Activated B cell treated with CpG ODN at 0.5 μM for 24 hours (primary cell): ENCODE measurements around the gene RNASEH2B. TPM values are rescaled to one million over a fixed set of nuclear protein-coding genes. Genes with fewer than 3 reads are reported as not detected.

Experiments
- ATAC-seq: fragments of 200-7000 bp; cut with Tn5 transposase; one replicate; pipeline ENCODE4 v1.10.0; 2021; ENCODE audit warnings: low read depth, mild to moderate bottlenecking, moderate library complexity
- CTCF ChIA-PET: fragments of 350-600 bp; sonication (Branson Sonifier 250); formaldehyde crosslinking; loops from one replicate; lab custom pipeline; 2021; ENCODE audit warnings: antibody characterized with exemption; lab: Charles Lee
- POLR2A ChIA-PET: fragments of 350-600 bp; sonication (Branson Sonifier 250); formaldehyde crosslinking; loops from one replicate; lab custom pipeline; 2021; ENCODE audit warnings: antibody characterized with exemption; lab: Charles Lee
- DNase-seq: peaks from one replicate; pipeline ENCODE4 v3.0.0; 2022
- H3K27ac Mint-ChIP-seq: one replicate; pipeline ENCODE4 v1.8.0; 2020; ENCODE audit warnings: mixed read lengths
- H3K27me3 Mint-ChIP-seq: one replicate; pipeline ENCODE4 v1.8.0; 2021; ENCODE audit warnings: mixed read lengths
- H3K36me3 Mint-ChIP-seq: one replicate; pipeline ENCODE4 v1.8.0; 2021; ENCODE audit warnings: low read depth, mixed read lengths
- H3K4me1 Mint-ChIP-seq: one replicate; pipeline ENCODE4 v1.8.0; 2021; ENCODE audit warnings: mixed read lengths
- H3K4me3 Mint-ChIP-seq: one replicate; pipeline ENCODE4 v1.8.0; 2020; ENCODE audit warnings: mild to moderate bottlenecking, mixed read lengths
- H3K9me3 Mint-ChIP-seq: one replicate; pipeline ENCODE4 v1.8.0; 2020; ENCODE audit warnings: mixed read lengths
- intact Hi-C: fragments of 100-400 bp; cut with micrococcal nuclease; formaldehyde crosslinking; loops from one replicate; pipeline ENCODE4 v1.15.1; 2024
- total RNA-seq: library from RNA; stranded (reverse); gene quantifications from 2 replicates; pipeline ENCODE4 v1.2.3, GENCODE V29; 2022
- TF ChIP-seq, protein P1 (sequence below): fragments of 200-600 bp; IDR thresholded peaks from one replicate; pipeline ENCODE4 v1.8.0; 2022; ENCODE audit warnings: antibody characterized with exemption, mild to moderate bottlenecking

The RNASEH2B gene
- total RNA-seq, 1 donor from 2014 or later, result 103 TPM

DNA sequence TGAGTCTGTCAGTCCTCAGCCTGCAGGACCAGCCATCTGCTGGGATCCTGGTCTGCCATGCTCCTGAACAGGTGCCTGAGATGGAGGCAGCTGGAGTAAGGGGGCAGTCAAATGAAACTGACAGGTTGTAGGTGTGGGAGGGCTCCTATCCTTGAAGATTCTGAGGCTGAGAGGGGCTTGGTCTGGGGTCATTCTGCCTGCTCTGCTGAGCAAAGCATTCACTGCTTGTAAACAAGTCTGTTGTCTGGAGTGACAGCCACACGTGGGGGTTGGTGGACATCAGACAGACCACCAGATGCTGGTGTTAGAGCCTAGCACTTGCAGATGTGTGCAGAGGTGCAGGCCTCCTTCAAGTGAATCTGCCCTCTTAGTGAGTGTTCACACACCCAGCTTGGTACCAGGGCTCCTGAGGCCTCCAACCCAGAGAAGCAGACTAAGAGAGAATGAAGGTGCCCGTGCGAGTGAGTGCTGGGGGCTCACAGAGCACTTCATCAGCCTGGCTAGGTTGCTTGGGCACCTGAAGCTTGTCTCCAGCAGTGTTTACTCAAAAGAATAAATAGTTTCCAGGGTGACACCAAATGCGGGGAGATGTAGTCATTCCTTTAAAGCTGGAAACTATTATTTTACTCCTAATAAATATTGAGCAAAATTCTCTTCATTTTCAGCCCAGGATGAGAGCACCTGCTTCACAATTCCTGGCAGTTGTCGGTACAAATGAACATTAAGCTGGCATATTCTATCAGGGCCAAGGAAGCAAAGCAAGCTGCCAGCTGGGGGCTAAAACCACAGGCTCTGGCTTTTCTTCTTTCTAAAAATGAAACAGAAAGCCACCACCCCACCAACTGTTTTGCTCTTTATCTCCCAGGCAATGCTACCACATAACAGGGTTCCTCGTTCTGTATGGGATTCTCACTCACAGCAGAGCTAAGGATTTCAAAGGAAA is 82.3 kb downstream of the RNASEH2B start:
- Mint-ChIP-seq H3K9me3 (no peaks in the 10 kb centered on the region), H3K27ac (peak overlapping the region; percentile 68), H3K36me3 (peaks cover 3% of the 10 kb centered on the region), H3K4me1 (peaks cover 25% of the 10 kb centered on the region), H3K4me3 (peak overlapping the region; percentile 20), H3K27me3 (no peaks in the 10 kb centered on the region)
- TF ChIP-seq, protein P1, sequence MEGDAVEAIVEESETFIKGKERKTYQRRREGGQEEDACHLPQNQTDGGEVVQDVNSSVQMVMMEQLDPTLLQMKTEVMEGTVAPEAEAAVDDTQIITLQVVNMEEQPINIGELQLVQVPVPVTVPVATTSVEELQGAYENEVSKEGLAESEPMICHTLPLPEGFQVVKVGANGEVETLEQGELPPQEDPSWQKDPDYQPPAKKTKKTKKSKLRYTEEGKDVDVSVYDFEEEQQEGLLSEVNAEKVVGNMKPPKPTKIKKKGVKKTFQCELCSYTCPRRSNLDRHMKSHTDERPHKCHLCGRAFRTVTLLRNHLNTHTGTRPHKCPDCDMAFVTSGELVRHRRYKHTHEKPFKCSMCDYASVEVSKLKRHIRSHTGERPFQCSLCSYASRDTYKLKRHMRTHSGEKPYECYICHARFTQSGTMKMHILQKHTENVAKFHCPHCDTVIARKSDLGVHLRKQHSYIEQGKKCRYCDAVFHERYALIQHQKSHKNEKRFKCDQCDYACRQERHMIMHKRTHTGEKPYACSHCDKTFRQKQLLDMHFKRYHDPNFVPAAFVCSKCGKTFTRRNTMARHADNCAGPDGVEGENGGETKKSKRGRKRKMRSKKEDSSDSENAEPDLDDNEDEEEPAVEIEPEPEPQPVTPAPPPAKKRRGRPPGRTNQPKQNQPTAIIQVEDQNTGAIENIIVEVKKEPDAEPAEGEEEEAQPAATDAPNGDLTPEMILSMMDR, result no peak
- DNase-seq, result no peak
- intact Hi-C loops, result no loop called here
- ChIA-PET CTCF (interaction anchor here (1.9 kb wide), 1 partner anchor 11 kb away, joined by 4 read pairs; no protein-coding TSS in a partner anchor), POLR2A (interaction anchor here (0.7 kb wide), 1 partner anchor 1199 kb away, joined by 3 read pairs; the partner anchor contains the start of gene KPNA3)
- ATAC-seq, result peak; percentile 73

GRCh38 chr13:50993371-50993770 is 83.8 kb downstream of the RNASEH2B start:
- Mint-ChIP-seq H3K4me3 (no peak overlapping the region), H3K9me3 (no peaks in the 10 kb centered on the region), H3K27me3 (no peaks in the 10 kb centered on the region), H3K27ac (no peak overlapping the region), H3K36me3 (peaks cover 3% of the 10 kb centered on the region), H3K4me1 (peaks cover 25% of the 10 kb centered on the region)
- ATAC-seq, result no peak
- no peak for DNase-seq
- ChIA-PET CTCF (no interaction called here), POLR2A (no interaction called here)
- TF ChIP-seq, protein P1, result no peak
- intact Hi-C loops, result no loop called here

DNA sequence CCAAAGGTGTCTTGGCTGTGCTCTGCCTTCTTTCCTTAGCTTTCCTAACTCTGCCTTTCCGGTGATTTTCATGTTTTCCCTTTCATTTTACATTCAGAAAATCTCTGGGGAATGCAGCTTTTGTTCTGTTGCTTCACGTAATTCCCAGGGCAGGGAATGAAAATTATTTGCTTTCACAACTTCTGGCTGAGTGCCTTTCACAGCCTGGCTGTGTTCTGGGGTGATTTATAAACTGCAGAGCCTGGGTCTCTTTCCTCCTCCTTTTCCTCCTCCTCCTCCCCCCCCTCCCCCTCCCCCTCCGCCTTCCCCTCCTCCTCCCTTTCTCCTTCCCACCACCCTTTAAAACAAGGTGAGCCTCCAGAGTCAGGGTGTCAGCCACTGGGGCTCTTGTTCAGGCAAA is 84.3 kb downstream of the RNASEH2B start:
- POLR2A ChIA-PET, result interaction anchor here (0.6 kb wide), 1 partner anchor 1973 kb away, joined by 8 read pairs; no protein-coding TSS in a partner anchor
- H3K9me3 Mint-ChIP-seq, result no peaks in the 10 kb centered on the region
- peaks cover 3% of the 10 kb centered on the region for H3K36me3 Mint-ChIP-seq
- TF ChIP-seq, protein P1, result no peak
- no peak overlapping the region for H3K4me3 Mint-ChIP-seq
- H3K4me1 Mint-ChIP-seq, result peaks cover 25% of the 10 kb centered on the region
- H3K27me3 Mint-ChIP-seq, result no peaks in the 10 kb centered on the region
- no peak overlapping the region for H3K27ac Mint-ChIP-seq
- intact Hi-C loops, result no loop called here
- ATAC-seq (no peak), DNase-seq (no peak)
- CTCF ChIA-PET, result no interaction called here

DNA sequence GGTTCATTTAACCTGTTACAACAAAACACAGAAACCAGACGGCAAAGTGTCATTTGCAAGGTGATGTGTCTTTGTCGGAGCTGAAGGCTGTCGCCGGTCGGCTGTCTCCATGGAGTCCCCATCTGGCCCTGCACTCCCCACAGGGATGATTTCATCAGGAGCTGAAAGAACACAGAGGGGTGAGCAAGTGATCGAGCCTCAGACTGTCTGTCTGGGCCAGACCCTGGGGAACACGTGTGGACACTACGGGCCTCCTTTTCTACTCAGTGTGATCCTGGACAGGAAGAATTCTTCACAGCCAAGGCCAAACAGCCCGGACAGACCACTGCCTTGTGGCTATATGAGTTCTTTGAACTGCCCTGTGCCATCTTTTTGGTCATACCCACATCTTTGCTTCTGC is 85.1 kb downstream of the RNASEH2B start:
- CTCF ChIA-PET, result no interaction called here
- POLR2A ChIA-PET, result interaction anchor here (0.6 kb wide), 1 partner anchor 1974 kb away, joined by 8 read pairs; no protein-coding TSS in a partner anchor
- DNase-seq, result no peak
- Mint-ChIP-seq H3K27ac (no peak overlapping the region), H3K27me3 (no peaks in the 10 kb centered on the region), H3K4me3 (no peak overlapping the region), H3K4me1 (peaks cover 25% of the 10 kb centered on the region), H3K36me3 (peaks cover 3% of the 10 kb centered on the region), H3K9me3 (no peaks in the 10 kb centered on the region)
- intact Hi-C loops, result no loop called here
- ATAC-seq, result no peak
- TF ChIP-seq, protein P1, result no peak

- DNase-seq, result no peak
- TF ChIP-seq, protein P1, result no peak
- Mint-ChIP-seq H3K4me1 (peaks cover 21% of the 10 kb centered on the region), H3K9me3 (no peaks in the 10 kb centered on the region), H3K4me3 (no peak overlapping the region), H3K27me3 (no peaks in the 10 kb centered on the region), H3K36me3 (peaks cover 3% of the 10 kb centered on the region), H3K27ac (no peak overlapping the region)
- no peak for ATAC-seq
- CTCF ChIA-PET, result no interaction called here
- intact Hi-C loops, result no loop called here
- POLR2A ChIA-PET, result no interaction called here
Measured at GRCh38 chr13:50995854-50996253, 86.3 kb downstream of the RNASEH2B start.
